DMS79 treated with DMSO at 0.1 percent for 48 hours (cell line): ENCODE measurements around the gene MIX23.
"Not testable (repeated sequence)": the region's sequence is repeated elsewhere in the genome, so short reads cannot be mapped to it uniquely, and the experiment has no call there.

Source experiments
- DNase-seq: peaks from one replicate; lab custom pipeline; 2025; lab: John Stamatoyannopoulos, UW

Gene MIX23

GRCh38 chr3:122392868-122393844 is 10.1 kb upstream of the MIX23 start:
- peak; percentile 36 for DNase-seq

GRCh38 chr3:122391681-122392446 is 8.8 kb upstream of the MIX23 start:
- DNase-seq: no peak

- DNase-seq: no peak
Measured at GRCh38 chr3:122390665-122391064, 7.6 kb upstream of the MIX23 start.

- DNase-seq: no peak
Measured at GRCh38 chr3:122389892-122390291, 6.9 kb upstream of the MIX23 start.

- DNase-seq: no peak
Measured at GRCh38 chr3:122389197-122389596, 6.2 kb upstream of the MIX23 start.

- DNase-seq: no peak
Measured at GRCh38 chr3:122387709-122388108, 4.7 kb upstream of the MIX23 start.

- peak; percentile 89 for DNase-seq
Measured at GRCh38 chr3:122383771-122384697, 1.0 kb upstream of the MIX23 start, which contains the start of gene FAM162A. Gene FAM162A (plus strand): TSS chr3:122384182. CDS start chr3:122384266, 84 bp downstream.

- no peak for DNase-seq
Measured at GRCh38 chr3:122377975-122378374, 5.1 kb downstream of the MIX23 start.

GRCh38 chr3:122374034-122374433 is 9.0 kb downstream of the MIX23 start:
- DNase-seq: no peak

- no peak for DNase-seq
Measured at GRCh38 chr3:122366379-122366749, 16.7 kb downstream of the MIX23 start.

- not testable (repeated sequence) for DNase-seq
Measured at GRCh38 chr3:122365582-122366378, 17.3 kb downstream of the MIX23 start.

- no peak for DNase-seq
Measured at GRCh38 chr3:122365073-122365472, 18.0 kb downstream of the MIX23 start.

- no peak for DNase-seq
Measured at GRCh38 chr3:122364490-122364889, 18.5 kb downstream of the MIX23 start.

- DNase-seq: no peak
Measured at GRCh38 chr3:122362026-122362425, 21.0 kb downstream of the MIX23 start.

- no peak for DNase-seq
Measured at GRCh38 chr3:122358703-122359032, 24.4 kb downstream of the MIX23 start.

GRCh38 chr3:122357828-122358702 is 25.0 kb downstream of the MIX23 start:
- no peak for DNase-seq

GRCh38 chr3:122356402-122356801 is 26.6 kb downstream of the MIX23 start:
- DNase-seq: peak; percentile 51

GRCh38 chr3:122355612-122356011 is 27.4 kb downstream of the MIX23 start:
- no peak for DNase-seq

- no peak for DNase-seq
Measured at GRCh38 chr3:122353893-122354401, 29.1 kb downstream of the MIX23 start.

GRCh38 chr3:122353215-122353614 is 29.8 kb downstream of the MIX23 start:
- no peak for DNase-seq
